Neural progenitor cell (in vitro differentiated cells): ENCODE results near the gene MRAS. TPM values are rescaled to one million over a fixed set of nuclear protein-coding genes. Genes with fewer than 3 reads are reported as not detected.

Experiments used
- DNase-seq: peaks from one replicate; pipeline ENCODE4 v3.0.0-alpha.2; 2016; ENCODE audit warnings: low spot score
- H2AFZ ChIP-seq: fragments of 200-600 bp; sonication (generic); replicated peaks from 2 replicates; pipeline ENCODE4 v1.6.1; 2016; ENCODE audit warnings: antibody characterized with exemption
- H3F3A ChIP-seq: fragments of 200-600 bp; sonication (generic); 2 replicates; pipeline ENCODE4 v1.6.1; 2016; ENCODE audit warnings: antibody characterized with exemption, low read depth
- H3K27ac ChIP-seq: fragments of 200-600 bp; sonication (generic); 2 replicates; pipeline ENCODE4 v1.5.1; 2016; ENCODE audit warnings: mild to moderate bottlenecking
- H3K27me3 ChIP-seq: fragments of 200-600 bp; sonication (generic); 2 replicates; pipeline ENCODE4 v1.6.1; 2016; ENCODE audit warnings: mild to moderate bottlenecking, moderate library complexity
- H3K36me3 ChIP-seq: fragments of 200-600 bp; sonication (generic); 2 replicates; pipeline ENCODE4 v1.5.1; 2016
- H3K4me1 ChIP-seq: fragments of 200-600 bp; sonication (generic); 2 replicates; pipeline ENCODE4 v1.6.1; 2016; ENCODE audit warnings: mixed run types
- H3K4me2 ChIP-seq: fragments of 200-600 bp; sonication (generic); 2 replicates; pipeline ENCODE4 v1.6.1; 2016
- H3K4me3 ChIP-seq: fragments of 200-600 bp; sonication (generic); 2 replicates; pipeline ENCODE4 v1.5.1; 2016
- H3K79me2 ChIP-seq: fragments of 200-600 bp; sonication (generic); 2 replicates; pipeline ENCODE4 v1.6.1; 2016; ENCODE audit warnings: low read depth
- H3K9ac ChIP-seq: fragments of 200-600 bp; sonication (generic); 2 replicates; pipeline ENCODE4 v1.6.1; 2016
- H3K9me3 ChIP-seq: fragments of 200-600 bp; sonication (generic); 2 replicates; pipeline ENCODE4 v1.5.1; 2016; ENCODE audit warnings: low read depth
- H4K20me1 ChIP-seq: fragments of 200-600 bp; sonication (generic); 2 replicates; pipeline ENCODE4 v1.6.1; 2016; ENCODE audit warnings: low read depth
- H3K27ac Mint-ChIP-seq: 3 replicates; pipeline ENCODE4 v1.8.0; 2021; ENCODE audit warnings: mixed read lengths
- H3K27me3 Mint-ChIP-seq: 2 replicates; pipeline ENCODE4 v1.8.0; 2022; ENCODE audit warnings: low read depth, mild to moderate bottlenecking, inconsistent platforms, moderate library complexity, mixed read lengths; ENCODE audit not compliant: insufficient read depth
- H3K36me3 Mint-ChIP-seq: 3 replicates; pipeline ENCODE4 v1.8.0; 2021; ENCODE audit warnings: mixed read lengths
- H3K4me1 Mint-ChIP-seq: 3 replicates; pipeline ENCODE4 v1.8.0; 2021; ENCODE audit warnings: mixed read lengths
- H3K4me3 Mint-ChIP-seq: 3 replicates; pipeline ENCODE4 v1.8.0; 2021; ENCODE audit warnings: mild to moderate bottlenecking, moderate library complexity, mixed read lengths
- H3K9me3 Mint-ChIP-seq: 3 replicates; pipeline ENCODE4 v1.8.0; 2020; ENCODE audit warnings: mixed read lengths
- EZH2 ChIP-seq: fragments of 200-600 bp; sonication (generic); IDR thresholded peaks from 2 replicates; pipeline ENCODE4 v1.6.1; 2017; ENCODE audit warnings: antibody characterized with exemption, mild to moderate bottlenecking, moderate library complexity
- EZH2phosphoT487 ChIP-seq: fragments of 200-600 bp; sonication (generic); IDR thresholded peaks from 2 replicates; pipeline ENCODE4 v1.6.1; 2017; ENCODE audit warnings: antibody characterized with exemption
- total RNA-seq: library from RNA; depleted of rRNA; stranded (reverse); fragments of >200 nt; gene quantifications from 2 replicates; pipeline ENCODE4 v1.2.3, GENCODE V29; 2015; ENCODE audit warnings: low replicate concordance
- TF ChIP-seq, protein P1 (sequence below): fragments of 200-600 bp; sonication (generic); IDR thresholded peaks from 2 replicates; pipeline ENCODE4 v1.5.1; 2017; ENCODE audit warnings: antibody characterized with exemption, mild to moderate bottlenecking

Gene MRAS
- total RNA-seq, 1 donor from 2014 or later: 17.2 TPM

DNA sequence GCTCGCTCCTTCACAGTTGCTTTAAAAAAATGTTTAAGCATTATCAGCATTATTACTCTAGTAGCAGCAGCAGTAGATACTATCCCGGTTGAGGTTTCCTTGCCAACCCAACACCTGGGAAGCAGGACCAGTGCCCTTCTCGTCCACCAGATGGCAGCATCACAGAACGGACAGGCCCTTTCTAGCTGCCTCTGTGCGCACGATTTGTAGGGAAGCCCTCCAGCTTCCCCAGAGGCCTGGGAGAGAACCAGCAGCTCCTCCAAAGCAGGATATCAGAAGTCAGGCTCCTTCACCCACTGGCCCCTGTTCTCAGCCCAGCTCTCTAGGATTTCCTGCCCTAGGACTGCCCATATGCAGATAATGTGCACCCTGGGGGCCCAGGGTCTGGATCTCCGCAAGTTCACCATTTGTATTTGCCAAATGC, 69.2 kb downstream of the MRAS start:
- DNase-seq: peak; percentile 90
- Mint-ChIP-seq H3K27me3 (no peaks in the 10 kb centered on the region), H3K27ac (no peak overlapping the region), H3K9me3 (no peaks in the 10 kb centered on the region), H3K36me3 (no peaks in the 10 kb centered on the region), H3K4me1 (no peaks in the 10 kb centered on the region), H3K4me3 (no peak overlapping the region)
- Histone ChIP-seq H2AFZ (peak overlapping the region; percentile 93), H3K4me1 (no peaks in the 10 kb centered on the region), H3K9ac (no peak overlapping the region), H3K27me3 (no peaks in the 10 kb centered on the region), H3K4me2 (no peak overlapping the region), H3K36me3 (no peaks in the 10 kb centered on the region), H4K20me1 (no peaks in the 10 kb centered on the region), H3K4me3 (no peak overlapping the region), H3K27ac (no peak overlapping the region), H3K9me3 (no peaks in the 10 kb centered on the region), H3K79me2 (no peaks in the 10 kb centered on the region), H3F3A (no peaks in the 10 kb centered on the region)
- TF ChIP-seq, protein P1, sequence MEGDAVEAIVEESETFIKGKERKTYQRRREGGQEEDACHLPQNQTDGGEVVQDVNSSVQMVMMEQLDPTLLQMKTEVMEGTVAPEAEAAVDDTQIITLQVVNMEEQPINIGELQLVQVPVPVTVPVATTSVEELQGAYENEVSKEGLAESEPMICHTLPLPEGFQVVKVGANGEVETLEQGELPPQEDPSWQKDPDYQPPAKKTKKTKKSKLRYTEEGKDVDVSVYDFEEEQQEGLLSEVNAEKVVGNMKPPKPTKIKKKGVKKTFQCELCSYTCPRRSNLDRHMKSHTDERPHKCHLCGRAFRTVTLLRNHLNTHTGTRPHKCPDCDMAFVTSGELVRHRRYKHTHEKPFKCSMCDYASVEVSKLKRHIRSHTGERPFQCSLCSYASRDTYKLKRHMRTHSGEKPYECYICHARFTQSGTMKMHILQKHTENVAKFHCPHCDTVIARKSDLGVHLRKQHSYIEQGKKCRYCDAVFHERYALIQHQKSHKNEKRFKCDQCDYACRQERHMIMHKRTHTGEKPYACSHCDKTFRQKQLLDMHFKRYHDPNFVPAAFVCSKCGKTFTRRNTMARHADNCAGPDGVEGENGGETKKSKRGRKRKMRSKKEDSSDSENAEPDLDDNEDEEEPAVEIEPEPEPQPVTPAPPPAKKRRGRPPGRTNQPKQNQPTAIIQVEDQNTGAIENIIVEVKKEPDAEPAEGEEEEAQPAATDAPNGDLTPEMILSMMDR: peak; percentile 98
- TF ChIP-seq EZH2phosphoT487 (no peak), EZH2 (no peak)

- Histone ChIP-seq H3K4me1 (no peaks in the 10 kb centered on the region), H3K79me2 (no peaks in the 10 kb centered on the region), H3K36me3 (no peaks in the 10 kb centered on the region), H2AFZ (no peak overlapping the region), H3K27ac (no peak overlapping the region), H3K27me3 (no peaks in the 10 kb centered on the region), H4K20me1 (no peaks in the 10 kb centered on the region), H3K9me3 (no peaks in the 10 kb centered on the region), H3K9ac (no peak overlapping the region), H3F3A (no peaks in the 10 kb centered on the region), H3K4me2 (no peak overlapping the region), H3K4me3 (no peak overlapping the region)
- H3K36me3 Mint-ChIP-seq: no peaks in the 10 kb centered on the region
- H3K27ac Mint-ChIP-seq: no peak overlapping the region
- H3K4me1 Mint-ChIP-seq: no peaks in the 10 kb centered on the region
- DNase-seq: no peak
- no peaks in the 10 kb centered on the region for H3K27me3 Mint-ChIP-seq
- TF ChIP-seq EZH2phosphoT487: no peak
- TF ChIP-seq, protein P1: no peak
- TF ChIP-seq EZH2: no peak
- no peaks in the 10 kb centered on the region for H3K9me3 Mint-ChIP-seq
- no peak overlapping the region for H3K4me3 Mint-ChIP-seq
Measured at GRCh38 chr3:138418601-138419206, 70.3 kb downstream of the MRAS start.

DNA sequence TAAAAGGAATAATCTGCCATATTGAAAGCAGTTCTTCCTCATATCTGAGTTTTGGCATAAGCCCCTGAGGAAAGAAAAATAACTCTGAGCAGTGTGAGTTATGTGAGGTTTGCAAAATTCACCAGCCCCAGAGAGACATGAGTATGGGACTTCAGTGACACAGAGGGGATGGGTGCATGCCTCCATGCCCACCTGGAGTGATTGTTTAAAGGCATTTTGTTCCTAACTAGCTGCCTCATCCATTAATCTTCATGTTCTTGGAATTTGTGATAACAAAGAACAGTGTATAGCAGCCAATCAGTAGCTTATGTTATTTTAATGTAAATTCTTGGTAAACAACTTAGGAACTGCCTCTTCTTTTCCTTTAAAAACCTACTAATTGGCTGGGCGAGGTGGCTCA, 74.9 kb downstream of the MRAS start:
- H3K4me3 Mint-ChIP-seq: no peak overlapping the region
- Histone ChIP-seq H3K4me2 (no peak overlapping the region), H3K9ac (no peak overlapping the region), H3K4me1 (no peaks in the 10 kb centered on the region), H3K36me3 (no peaks in the 10 kb centered on the region), H2AFZ (no peak overlapping the region), H3K9me3 (no peaks in the 10 kb centered on the region), H3K4me3 (no peak overlapping the region), H3K27me3 (no peaks in the 10 kb centered on the region), H4K20me1 (no peaks in the 10 kb centered on the region), H3K79me2 (no peaks in the 10 kb centered on the region), H3K27ac (no peak overlapping the region), H3F3A (no peaks in the 10 kb centered on the region)
- DNase-seq: no peak
- H3K4me1 Mint-ChIP-seq: no peaks in the 10 kb centered on the region
- H3K9me3 Mint-ChIP-seq: no peaks in the 10 kb centered on the region
- TF ChIP-seq EZH2 (no peak), EZH2phosphoT487 (no peak)
- TF ChIP-seq, protein P1: no peak
- no peaks in the 10 kb centered on the region for H3K36me3 Mint-ChIP-seq
- H3K27me3 Mint-ChIP-seq: no peaks in the 10 kb centered on the region
- H3K27ac Mint-ChIP-seq: no peak overlapping the region
